IPS-15b (cell line): Measurements from ENCODE around the gene RNF19B.
A peak's percentile ranks its signal among the peaks of the same experiment; 100 is the strongest.

Experiments used
- H3K27me3 ChIP-seq: one replicate; pipeline ENCODE4 v1.6.1; 2013; ENCODE audit warnings: low read length; ENCODE audit not compliant: control insufficient read depth, insufficient read depth
- H3K36me3 ChIP-seq: one replicate; pipeline ENCODE4 v1.6.1; 2013; ENCODE audit warnings: low read length; ENCODE audit not compliant: control insufficient read depth, insufficient read depth
- H3K4me1 ChIP-seq: one replicate; pipeline ENCODE4 v1.6.1; 2013; ENCODE audit warnings: mild to moderate bottlenecking, low read length; ENCODE audit not compliant: control insufficient read depth, insufficient read depth
- H3K4me3 ChIP-seq: one replicate; pipeline ENCODE4 v1.5.1; 2013; ENCODE audit warnings: low read depth, low read length
- H3K9ac ChIP-seq: one replicate; pipeline ENCODE4 v1.6.1; 2013; ENCODE audit warnings: low read depth, mild to moderate bottlenecking, low read length
- H3K9me3 ChIP-seq: one replicate; pipeline ENCODE4 v1.6.1; 2013; ENCODE audit warnings: mild to moderate bottlenecking, low read length; ENCODE audit not compliant: control insufficient read depth, insufficient read depth

Gene RNF19B

DNA sequence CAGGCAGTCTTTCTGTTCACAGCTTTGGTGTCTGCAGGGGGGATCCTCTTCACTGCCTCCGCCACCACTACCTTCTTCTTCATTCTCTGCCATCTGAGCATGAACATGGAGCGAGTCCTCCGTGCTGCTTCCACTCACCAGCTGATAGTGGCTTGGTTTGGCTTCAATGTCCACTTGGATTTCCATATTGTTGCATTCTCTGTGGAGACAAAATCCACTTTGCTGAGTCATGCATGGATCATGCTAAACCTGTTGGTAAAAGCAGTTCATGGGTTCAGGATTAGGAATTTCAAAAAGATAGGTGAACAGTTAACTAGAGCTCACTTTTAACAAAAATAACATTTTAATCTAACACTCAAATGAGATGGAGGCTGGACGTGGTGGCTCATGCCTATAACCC, 27.5 kb downstream of the RNF19B start:
- no peak overlapping the region for H3K9ac ChIP-seq
- peaks cover 2% of the 10 kb centered on the region for H3K4me1 ChIP-seq
- no peaks in the 10 kb centered on the region for H3K9me3 ChIP-seq
- no peak overlapping the region for H3K4me3 ChIP-seq
- peaks cover under 1% of the 10 kb centered on the region for H3K36me3 ChIP-seq
- peaks cover 2% of the 10 kb centered on the region for H3K27me3 ChIP-seq

DNA sequence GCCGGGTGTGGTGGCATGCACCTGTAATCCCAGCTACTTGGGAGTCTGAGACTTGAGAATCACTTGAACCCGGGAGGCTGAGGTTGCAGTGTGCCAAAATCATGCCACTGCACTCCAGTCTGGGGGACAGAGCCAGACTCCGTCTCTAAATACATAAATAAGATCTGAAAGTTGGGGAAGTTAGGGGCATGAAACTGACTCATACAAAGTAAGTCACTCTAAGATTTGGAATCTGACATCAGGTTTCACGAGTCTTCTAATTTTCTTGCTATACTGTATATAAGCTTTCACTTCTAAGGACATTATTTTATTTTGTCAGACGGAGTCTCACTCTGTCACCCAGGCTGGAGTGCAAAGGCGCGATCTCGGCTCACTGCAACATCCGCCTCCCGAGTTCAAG, 30.1 kb downstream of the RNF19B start:
- Histone ChIP-seq H3K4me1 (peaks cover 2% of the 10 kb centered on the region), H3K4me3 (no peak overlapping the region), H3K36me3 (no peaks in the 10 kb centered on the region), H3K9me3 (no peaks in the 10 kb centered on the region), H3K27me3 (peaks cover 6% of the 10 kb centered on the region), H3K9ac (no peak overlapping the region)

- Histone ChIP-seq H3K4me3 (no peak overlapping the region), H3K4me1 (peaks cover 2% of the 10 kb centered on the region), H3K9me3 (no peaks in the 10 kb centered on the region), H3K27me3 (peaks cover 13% of the 10 kb centered on the region), H3K36me3 (no peaks in the 10 kb centered on the region), H3K9ac (no peak overlapping the region)
These were observed 30.8 kb downstream of the RNF19B start for GRCh38 chr1:32933742-32934322.

DNA sequence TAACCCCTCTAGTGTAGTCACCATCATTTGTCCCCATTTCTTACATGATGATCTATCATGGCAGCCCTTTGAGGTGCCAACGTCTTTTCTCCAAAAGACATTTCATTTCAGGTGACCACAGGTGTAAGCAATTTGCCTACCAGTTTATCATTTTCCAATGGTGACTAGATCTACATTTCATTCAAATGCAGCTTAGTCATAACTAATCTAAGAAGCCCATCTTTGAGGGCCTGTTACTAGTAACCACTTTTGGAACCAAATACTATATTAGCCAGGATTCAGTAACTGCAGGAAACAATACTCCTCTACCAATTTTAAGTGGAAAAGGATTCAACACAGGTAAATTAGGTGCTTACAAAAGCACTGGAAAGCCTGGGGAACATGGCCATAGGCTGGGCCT, 32.8 kb downstream of the RNF19B start:
- H3K4me3 ChIP-seq: no peak overlapping the region
- peaks cover 34% of the 10 kb centered on the region for H3K27me3 ChIP-seq
- H3K4me1 ChIP-seq: peaks cover 5% of the 10 kb centered on the region
- H3K36me3 ChIP-seq: no peaks in the 10 kb centered on the region
- no peaks in the 10 kb centered on the region for H3K9me3 ChIP-seq
- no peak overlapping the region for H3K9ac ChIP-seq

DNA sequence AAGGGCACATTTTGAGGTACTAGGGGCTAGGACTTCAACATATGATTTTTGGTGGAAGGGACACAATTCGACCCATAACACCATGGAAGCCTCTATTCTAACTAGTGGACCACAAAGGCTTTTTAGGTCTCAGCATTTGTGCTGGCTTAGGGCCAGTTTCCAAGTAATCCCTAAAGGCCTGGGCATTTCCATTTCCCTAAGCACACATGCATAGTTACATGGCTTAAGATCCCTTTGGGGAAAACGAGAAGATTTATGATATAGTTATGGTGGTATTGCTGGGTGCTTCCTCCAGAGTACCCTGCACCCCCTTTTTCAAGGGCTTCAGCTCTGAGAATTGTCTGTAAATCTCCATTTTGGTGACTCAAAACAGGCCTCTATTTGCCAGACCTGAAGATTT, 35.2 kb downstream of the RNF19B start:
- H3K27me3 ChIP-seq: peaks cover 58% of the 10 kb centered on the region

DNA sequence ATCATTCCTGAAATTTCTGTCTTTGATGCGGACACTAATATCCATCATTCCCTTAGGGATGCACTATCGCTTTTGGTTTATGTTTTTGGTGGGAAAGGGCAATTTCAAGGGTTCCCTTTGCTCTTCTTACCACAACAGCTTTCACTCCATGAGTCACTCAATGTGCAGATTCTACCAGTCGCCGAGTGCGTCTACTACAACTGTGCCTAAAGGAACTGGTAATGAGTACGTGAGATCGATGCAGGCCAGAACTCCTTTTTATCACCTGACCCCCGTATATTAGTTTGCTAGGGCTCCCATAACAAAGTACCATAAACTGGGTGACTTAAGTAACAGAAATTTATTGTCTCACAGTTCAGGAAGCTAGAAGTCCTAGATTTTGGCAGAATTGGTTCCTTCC, 35.9 kb downstream of the RNF19B start:
- H3K4me3 ChIP-seq: no peak overlapping the region
- H3K4me1 ChIP-seq: peaks cover 9% of the 10 kb centered on the region
- H3K27me3 ChIP-seq: peaks cover 64% of the 10 kb centered on the region
- H3K36me3 ChIP-seq: no peaks in the 10 kb centered on the region
- H3K9ac ChIP-seq: no peak overlapping the region
- no peaks in the 10 kb centered on the region for H3K9me3 ChIP-seq

More for the DNA sequence above, 35.2 kb downstream of the RNF19B start:
- Histone ChIP-seq H3K36me3 (no peaks in the 10 kb centered on the region), H3K4me1 (peaks cover 10% of the 10 kb centered on the region), H3K9ac (no peak overlapping the region), H3K4me3 (no peak overlapping the region), H3K9me3 (no peaks in the 10 kb centered on the region)

GRCh38 chr1:32928285-32928684, 36.3 kb downstream of the RNF19B start:
- no peak overlapping the region for H3K4me3 ChIP-seq
- peaks cover 69% of the 10 kb centered on the region for H3K27me3 ChIP-seq
- H3K9ac ChIP-seq: no peak overlapping the region
- peaks cover 8% of the 10 kb centered on the region for H3K4me1 ChIP-seq
- no peaks in the 10 kb centered on the region for H3K36me3 ChIP-seq
- H3K9me3 ChIP-seq: no peaks in the 10 kb centered on the region

DNA sequence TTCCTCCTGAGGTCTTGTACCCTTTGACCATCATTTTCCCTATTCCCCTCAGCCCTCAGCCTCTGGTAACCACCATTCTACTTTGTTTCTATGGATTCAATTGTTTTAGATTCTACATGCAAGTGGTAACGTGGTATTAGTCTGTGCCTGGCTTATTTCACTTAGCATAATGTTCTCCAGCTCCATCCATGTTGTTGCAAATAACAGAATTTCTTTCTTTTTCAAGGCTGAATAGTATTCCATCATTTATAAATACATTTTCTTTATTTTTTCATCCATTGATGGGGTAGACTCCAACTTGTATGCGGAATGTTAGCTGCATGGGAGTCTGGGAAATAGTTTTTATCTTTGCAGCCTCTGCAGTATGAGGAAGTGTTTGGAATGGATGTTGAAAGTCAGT, 37.2 kb downstream of the RNF19B start:
- Histone ChIP-seq H3K9ac (no peak overlapping the region), H3K4me1 (peaks cover 8% of the 10 kb centered on the region), H3K9me3 (no peaks in the 10 kb centered on the region), H3K4me3 (no peak overlapping the region), H3K36me3 (no peaks in the 10 kb centered on the region), H3K27me3 (peaks cover 77% of the 10 kb centered on the region)

- H3K4me3 ChIP-seq: peak overlapping the region; percentile 70
- no peak overlapping the region for H3K9ac ChIP-seq
- H3K27me3 ChIP-seq: peaks cover 77% of the 10 kb centered on the region
- no peaks in the 10 kb centered on the region for H3K9me3 ChIP-seq
- H3K4me1 ChIP-seq: peaks cover 8% of the 10 kb centered on the region
- H3K36me3 ChIP-seq: no peaks in the 10 kb centered on the region
These were observed 38.0 kb downstream of the RNF19B start for GRCh38 chr1:32926562-32926961.

GRCh38 chr1:32925403-32926162, 39.0 kb downstream of the RNF19B start:
- Histone ChIP-seq H3K4me1 (peaks cover 8% of the 10 kb centered on the region), H3K9ac (no peak overlapping the region), H3K4me3 (peak overlapping the region; percentile 70), H3K36me3 (no peaks in the 10 kb centered on the region), H3K27me3 (peaks cover 77% of the 10 kb centered on the region), H3K9me3 (no peaks in the 10 kb centered on the region)

DNA sequence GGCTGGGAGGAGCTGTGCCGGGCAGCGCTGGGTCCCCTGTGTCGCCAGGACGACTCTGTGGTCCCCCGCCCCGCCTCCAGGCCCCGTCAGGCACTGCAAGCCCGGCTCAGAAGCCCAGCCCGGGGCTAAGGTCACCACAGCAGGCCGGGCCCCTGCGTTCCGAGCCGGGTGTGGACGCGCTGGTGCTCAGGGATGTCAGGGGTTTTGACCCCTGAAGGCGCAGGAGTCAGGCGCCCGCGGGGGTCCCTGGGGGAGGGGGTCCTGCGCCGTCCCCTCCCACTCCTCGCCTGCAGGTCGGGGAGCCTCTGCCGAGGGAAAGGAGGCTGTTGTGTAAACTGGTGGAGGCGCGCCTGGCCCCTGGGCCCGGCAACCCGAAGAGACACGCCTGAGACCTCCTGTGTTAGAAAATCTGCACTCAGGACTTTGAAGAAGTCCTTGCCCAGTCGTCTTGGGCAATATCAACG, 39.7 kb downstream of the RNF19B start:
- H3K27me3 ChIP-seq: peaks cover 77% of the 10 kb centered on the region
- H3K9ac ChIP-seq: no peak overlapping the region
- peaks cover 8% of the 10 kb centered on the region for H3K4me1 ChIP-seq
- no peaks in the 10 kb centered on the region for H3K36me3 ChIP-seq
- H3K9me3 ChIP-seq: no peaks in the 10 kb centered on the region
- peak overlapping the region; percentile 70 for H3K4me3 ChIP-seq

GRCh38 chr1:32920833-32921232, 43.8 kb downstream of the RNF19B start:
- no peaks in the 10 kb centered on the region for H3K36me3 ChIP-seq
- H3K4me1 ChIP-seq: peaks cover 4% of the 10 kb centered on the region
- no peak overlapping the region for H3K4me3 ChIP-seq
- peaks cover 37% of the 10 kb centered on the region for H3K27me3 ChIP-seq
- no peak overlapping the region for H3K9ac ChIP-seq
- no peaks in the 10 kb centered on the region for H3K9me3 ChIP-seq
